Glutamatergic neuron (in vitro differentiated cells): Measurements from ENCODE around the gene ARL6IP5. TPM values are rescaled to one million over a fixed set of nuclear protein-coding genes. Genes with fewer than 3 reads are reported as not detected.

Source experiments
- DNase-seq: peaks from one replicate; pipeline ENCODE4 v3.0.0; 2022
- H3K27ac Mint-ChIP-seq: one replicate; pipeline ENCODE4 v1.8.0; 2020; ENCODE audit warnings: mild to moderate bottlenecking, mixed read lengths, inconsistent platforms; ENCODE audit not compliant: unreplicated experiment
- H3K27me3 Mint-ChIP-seq: one replicate; pipeline ENCODE4 v1.8.0; 2020; ENCODE audit warnings: mild to moderate bottlenecking, moderate library complexity, mixed read lengths, inconsistent platforms; ENCODE audit not compliant: unreplicated experiment
- H3K36me3 Mint-ChIP-seq: one replicate; pipeline ENCODE4 v1.8.0; 2020; ENCODE audit warnings: mild to moderate bottlenecking, mixed read lengths, inconsistent platforms; ENCODE audit not compliant: unreplicated experiment
- H3K4me1 Mint-ChIP-seq: one replicate; pipeline ENCODE4 v1.8.0; 2020; ENCODE audit warnings: mild to moderate bottlenecking, low read depth, mixed read lengths, inconsistent platforms; ENCODE audit not compliant: unreplicated experiment
- H3K4me3 Mint-ChIP-seq: one replicate; pipeline ENCODE4 v1.8.0; 2020; ENCODE audit warnings: mild to moderate bottlenecking, mixed read lengths, inconsistent platforms; ENCODE audit not compliant: unreplicated experiment
- H3K9me3 Mint-ChIP-seq: one replicate; pipeline ENCODE4 v1.8.0; 2020; ENCODE audit warnings: mild to moderate bottlenecking, moderate library complexity, mixed read lengths, inconsistent platforms; ENCODE audit not compliant: unreplicated experiment
- total RNA-seq: library from RNA; stranded (reverse); fragmentation: NEBNext Ultra II Directional; extraction: Animal tissue kit (Norgen Biotek cat#: 25700); gene quantifications from one replicate; pipeline ENCODE4 v1.2.1, GENCODE V29; 2021; ENCODE audit not compliant: unreplicated experiment
- TF ChIP-seq, protein P1 (sequence below): fragments of 200-600 bp; sonication (generic); IDR thresholded peaks from one replicate; pipeline ENCODE4 v1.5.0; 2021; ENCODE audit not compliant: partially characterized antibody, unreplicated experiment

Gene ARL6IP5
- total RNA-seq, 1 donor from 2014 or later: 74.0 TPM

DNA sequence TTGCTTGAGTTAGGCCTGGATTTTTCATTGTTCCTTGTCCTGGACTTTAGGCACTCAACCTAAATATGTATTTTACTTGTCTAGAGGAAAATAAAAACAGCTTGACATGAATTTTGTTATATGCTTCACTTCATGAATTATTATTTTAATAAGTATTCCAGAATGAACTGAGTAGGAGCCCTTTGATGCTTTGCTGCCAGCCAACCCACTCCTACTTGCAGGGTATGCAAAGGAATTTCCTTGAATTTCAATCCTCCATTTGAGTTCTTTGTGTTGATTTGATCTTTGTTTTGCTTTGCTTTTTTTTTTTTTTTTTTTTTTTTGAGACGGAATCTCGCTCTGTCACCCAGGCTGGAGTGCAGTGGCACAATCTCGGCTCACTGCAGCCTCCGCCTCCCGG lies 11.6 kb downstream of the ARL6IP5 start:
- H3K27ac Mint-ChIP-seq: no peak overlapping the region
- no peak overlapping the region for H3K4me3 Mint-ChIP-seq
- TF ChIP-seq, protein P1, sequence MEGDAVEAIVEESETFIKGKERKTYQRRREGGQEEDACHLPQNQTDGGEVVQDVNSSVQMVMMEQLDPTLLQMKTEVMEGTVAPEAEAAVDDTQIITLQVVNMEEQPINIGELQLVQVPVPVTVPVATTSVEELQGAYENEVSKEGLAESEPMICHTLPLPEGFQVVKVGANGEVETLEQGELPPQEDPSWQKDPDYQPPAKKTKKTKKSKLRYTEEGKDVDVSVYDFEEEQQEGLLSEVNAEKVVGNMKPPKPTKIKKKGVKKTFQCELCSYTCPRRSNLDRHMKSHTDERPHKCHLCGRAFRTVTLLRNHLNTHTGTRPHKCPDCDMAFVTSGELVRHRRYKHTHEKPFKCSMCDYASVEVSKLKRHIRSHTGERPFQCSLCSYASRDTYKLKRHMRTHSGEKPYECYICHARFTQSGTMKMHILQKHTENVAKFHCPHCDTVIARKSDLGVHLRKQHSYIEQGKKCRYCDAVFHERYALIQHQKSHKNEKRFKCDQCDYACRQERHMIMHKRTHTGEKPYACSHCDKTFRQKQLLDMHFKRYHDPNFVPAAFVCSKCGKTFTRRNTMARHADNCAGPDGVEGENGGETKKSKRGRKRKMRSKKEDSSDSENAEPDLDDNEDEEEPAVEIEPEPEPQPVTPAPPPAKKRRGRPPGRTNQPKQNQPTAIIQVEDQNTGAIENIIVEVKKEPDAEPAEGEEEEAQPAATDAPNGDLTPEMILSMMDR: no peak
- no peaks in the 10 kb centered on the region for H3K9me3 Mint-ChIP-seq
- H3K4me1 Mint-ChIP-seq: no peaks in the 10 kb centered on the region
- no peaks in the 10 kb centered on the region for H3K27me3 Mint-ChIP-seq
- no peak for DNase-seq
- H3K36me3 Mint-ChIP-seq: no peaks in the 10 kb centered on the region

DNA sequence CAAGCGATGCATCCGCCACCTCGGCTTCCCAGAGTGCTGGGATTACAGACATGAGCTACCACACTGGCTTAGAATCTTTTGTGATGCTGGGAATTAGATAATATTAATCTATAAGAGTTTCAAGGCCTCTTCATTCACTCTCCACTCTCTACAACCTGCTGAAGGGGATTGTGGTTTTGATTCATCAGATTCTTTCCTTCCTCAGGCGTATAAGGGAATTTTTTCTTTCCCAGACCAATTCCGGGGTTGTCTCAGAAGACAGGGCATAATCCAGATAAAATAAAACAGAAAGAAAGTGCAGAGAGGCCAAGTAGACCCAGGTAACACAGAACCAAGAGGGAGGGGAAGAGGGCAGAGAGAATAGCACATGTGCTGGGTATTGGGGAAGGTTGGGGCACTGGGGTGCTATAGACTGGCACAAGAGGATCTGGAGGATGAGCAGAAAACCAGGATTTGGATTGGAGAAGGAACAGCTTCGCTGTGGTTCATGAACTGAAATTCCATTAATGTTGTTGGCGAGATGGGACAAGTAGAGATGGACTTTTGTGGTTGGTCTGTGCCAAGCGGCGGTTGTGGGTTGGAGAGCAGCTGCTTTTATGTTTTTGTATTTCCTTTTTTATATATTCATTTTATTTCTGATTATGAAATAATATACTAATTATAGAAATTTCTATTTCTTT lies 12.8 kb downstream of the ARL6IP5 start:
- Mint-ChIP-seq H3K36me3 (peaks cover 4% of the 10 kb centered on the region), H3K27ac (no peak overlapping the region), H3K4me3 (no peak overlapping the region), H3K27me3 (no peaks in the 10 kb centered on the region), H3K4me1 (no peaks in the 10 kb centered on the region), H3K9me3 (no peaks in the 10 kb centered on the region)
- TF ChIP-seq, protein P1: no peak
- no peak for DNase-seq

DNA sequence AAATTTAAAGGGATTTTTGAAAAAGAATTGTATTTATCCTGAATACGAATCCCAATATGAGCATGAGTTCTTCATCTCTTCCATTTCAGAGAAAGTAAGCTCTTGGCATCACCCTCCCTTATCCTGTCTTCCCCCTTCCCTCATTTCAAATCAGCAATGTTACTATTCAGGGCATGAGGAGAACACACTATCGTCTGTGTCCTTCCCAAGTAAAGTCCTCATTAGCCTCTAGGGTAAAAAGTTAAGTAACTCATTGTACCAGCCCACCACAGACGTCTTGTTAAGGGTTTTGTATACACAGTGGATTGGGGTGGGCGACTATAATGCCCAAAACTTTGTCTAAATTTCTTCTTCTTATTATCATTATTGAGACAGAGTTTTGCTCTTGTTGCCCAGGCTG lies 14.8 kb downstream of the ARL6IP5 start:
- DNase-seq: no peak
- H3K27ac Mint-ChIP-seq: no peak overlapping the region
- no peaks in the 10 kb centered on the region for H3K27me3 Mint-ChIP-seq
- H3K4me3 Mint-ChIP-seq: no peak overlapping the region
- H3K36me3 Mint-ChIP-seq: peaks cover 4% of the 10 kb centered on the region
- TF ChIP-seq, protein P1: no peak
- no peaks in the 10 kb centered on the region for H3K9me3 Mint-ChIP-seq
- no peaks in the 10 kb centered on the region for H3K4me1 Mint-ChIP-seq

DNA sequence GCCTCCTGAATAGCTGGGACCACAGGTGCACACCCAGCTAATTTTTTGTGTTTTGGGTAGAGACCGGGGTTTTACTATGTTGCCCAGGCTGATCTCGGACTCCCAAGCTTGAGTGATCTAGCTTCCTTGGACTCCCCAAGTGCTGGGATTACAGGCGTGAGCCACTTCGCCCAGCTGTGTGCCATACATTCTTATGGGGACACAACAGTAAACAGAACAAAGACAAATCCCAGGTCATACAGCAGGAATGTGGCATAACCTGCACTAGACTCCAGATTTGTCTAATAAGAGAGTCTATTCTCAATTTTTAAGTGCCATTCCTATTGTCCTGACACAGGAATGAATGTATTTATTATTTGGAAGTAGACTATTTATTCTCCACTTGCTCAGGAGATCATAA lies 17.6 kb downstream of the ARL6IP5 start:
- Mint-ChIP-seq H3K4me1 (no peaks in the 10 kb centered on the region), H3K27me3 (no peaks in the 10 kb centered on the region), H3K36me3 (peaks cover 4% of the 10 kb centered on the region), H3K27ac (no peak overlapping the region), H3K4me3 (no peak overlapping the region), H3K9me3 (no peaks in the 10 kb centered on the region)
- TF ChIP-seq, protein P1: no peak
- no peak for DNase-seq

DNA sequence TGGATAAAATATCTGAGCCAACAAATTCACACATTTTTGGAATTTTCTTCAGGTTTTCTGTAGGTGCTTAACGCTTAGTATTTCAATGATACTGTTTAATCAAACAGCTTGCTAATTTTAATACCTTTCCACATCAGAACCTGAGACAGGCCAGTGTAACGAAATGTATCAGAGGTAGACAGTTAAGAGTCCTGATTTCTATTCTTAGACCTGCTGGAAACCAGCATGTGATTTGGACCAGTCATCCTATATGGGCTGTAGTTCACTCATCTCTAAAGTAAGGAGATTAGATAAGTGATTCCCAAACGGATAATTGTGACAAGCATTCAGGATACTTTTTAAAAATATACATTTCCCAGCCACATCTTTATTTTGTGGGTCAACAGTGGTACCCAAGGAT lies 18.4 kb downstream of the ARL6IP5 start:
- H3K9me3 Mint-ChIP-seq: no peaks in the 10 kb centered on the region
- no peaks in the 10 kb centered on the region for H3K27me3 Mint-ChIP-seq
- no peak overlapping the region for H3K4me3 Mint-ChIP-seq
- H3K36me3 Mint-ChIP-seq: peaks cover 4% of the 10 kb centered on the region
- no peak for DNase-seq
- no peaks in the 10 kb centered on the region for H3K4me1 Mint-ChIP-seq
- no peak overlapping the region for H3K27ac Mint-ChIP-seq
- TF ChIP-seq, protein P1: no peak
